ENCODE results near the gene MSL2.
A peak's percentile ranks its signal among the peaks of the same experiment; 100 is the strongest.
"Not testable (repeated sequence)": the region's sequence is repeated elsewhere in the genome, so short reads cannot be mapped to it uniquely, and the experiment has no call there.

MSL2 gene

GRCh38 chr3:136186344-136186743 is 9.8 kb downstream of the MSL2 start:
- TF ChIP-seq POLR2AphosphoS5 (IDR thresholded peaks at IDR 0.05; ENCODE audit: borderline replicate concordance, low read depth, low read length) = no peak
- TF ChIP-seq FOXP2 (optimal IDR thresholded peaks at IDR 0.05; ENCODE audit: control extremely low read depth, extremely low read length, insufficient read depth) = no peak
- TF ChIP-seq EZH2 (IDR thresholded peaks at IDR 0.05) = no peak
- DNase-seq (ENCODE audit: low read depth, low spot score) = no peak
- H3K9me3 ChIP-seq (ENCODE audit: low read depth, low read length) = 0 out of 2 replicates have a peak, but pooled peaks cover 3% of the 10 kb centered on the region
- no peak overlapping the region for H3K9ac ChIP-seq (ENCODE audit: insufficient read length)
- no peak overlapping the region for H3K27ac ChIP-seq
- H3K4me3 ChIP-seq = no peak overlapping the region
- H3K36me3 ChIP-seq (ENCODE audit: insufficient read depth, low read length) = peaks cover 16% of the 10 kb centered on the region

- no peak for DNase-seq (ENCODE audit: low read depth, low spot score)
- H3K27ac ChIP-seq = no peak overlapping the region
- H3K9ac ChIP-seq (ENCODE audit: insufficient read length) = no peak overlapping the region
- TF ChIP-seq FOXP2 (optimal IDR thresholded peaks at IDR 0.05; ENCODE audit: control extremely low read depth, extremely low read length, insufficient read depth) = no peak
- no peak for TF ChIP-seq POLR2AphosphoS5 (IDR thresholded peaks at IDR 0.05; ENCODE audit: borderline replicate concordance, low read depth, low read length)
- 0 out of 2 replicates have a peak, but pooled peaks cover 3% of the 10 kb centered on the region for H3K9me3 ChIP-seq (ENCODE audit: low read depth, low read length)
- 0 out of 2 replicates have a peak, but pooled peaks cover 4% of the 10 kb centered on the region for H3K36me3 ChIP-seq (ENCODE audit: insufficient read depth, low read length)
- no peak overlapping the region for H3K4me3 ChIP-seq
These were observed 11.4 kb downstream of the MSL2 start for GRCh38 chr3:136184703-136185102.

- Histone ChIP-seq H3K4me3 (no peak overlapping the region), H3K36me3 (ENCODE audit: insufficient read depth, low read length) (0 out of 2 replicates have a peak, but pooled peaks cover 4% of the 10 kb centered on the region), H3K27ac (no peak overlapping the region), H3K9ac (ENCODE audit: insufficient read length) (no peak overlapping the region), H3K9me3 (ENCODE audit: low read depth, low read length) (0 out of 2 replicates have a peak, but pooled peaks cover 3% of the 10 kb centered on the region)
- TF ChIP-seq FOXP2 (optimal IDR thresholded peaks at IDR 0.05; ENCODE audit: control extremely low read depth, extremely low read length, insufficient read depth) (no peak), EZH2 (IDR thresholded peaks at IDR 0.05) (no peak), POLR2AphosphoS5 (IDR thresholded peaks at IDR 0.05; ENCODE audit: borderline replicate concordance, low read depth, low read length) (no peak)
- DNase-seq (ENCODE audit: low read depth, low spot score) = no peak
These were observed 14.4 kb downstream of the MSL2 start for GRCh38 chr3:136181741-136182140.

- no peak overlapping the region for H3K4me3 ChIP-seq
- no peak overlapping the region for H3K27ac ChIP-seq
- 0 out of 2 replicates have a peak, but pooled peaks cover 6% of the 10 kb centered on the region for H3K36me3 ChIP-seq (ENCODE audit: insufficient read depth, low read length)
- no peak for DNase-seq (ENCODE audit: low read depth, low spot score)
- no peaks in the 10 kb centered on the region for H3K9me3 ChIP-seq (ENCODE audit: low read depth, low read length)
- no peak overlapping the region for H3K9ac ChIP-seq (ENCODE audit: insufficient read length)
- TF ChIP-seq FOXP2 (optimal IDR thresholded peaks at IDR 0.05; ENCODE audit: control extremely low read depth, extremely low read length, insufficient read depth) (no peak), POLR2AphosphoS5 (IDR thresholded peaks at IDR 0.05; ENCODE audit: borderline replicate concordance, low read depth, low read length) (no peak; the same call in 1 of the 2 replicates), EZH2 (IDR thresholded peaks at IDR 0.05) (no peak)
These were observed 18.3 kb downstream of the MSL2 start for GRCh38 chr3:136177876-136178275.

DNA sequence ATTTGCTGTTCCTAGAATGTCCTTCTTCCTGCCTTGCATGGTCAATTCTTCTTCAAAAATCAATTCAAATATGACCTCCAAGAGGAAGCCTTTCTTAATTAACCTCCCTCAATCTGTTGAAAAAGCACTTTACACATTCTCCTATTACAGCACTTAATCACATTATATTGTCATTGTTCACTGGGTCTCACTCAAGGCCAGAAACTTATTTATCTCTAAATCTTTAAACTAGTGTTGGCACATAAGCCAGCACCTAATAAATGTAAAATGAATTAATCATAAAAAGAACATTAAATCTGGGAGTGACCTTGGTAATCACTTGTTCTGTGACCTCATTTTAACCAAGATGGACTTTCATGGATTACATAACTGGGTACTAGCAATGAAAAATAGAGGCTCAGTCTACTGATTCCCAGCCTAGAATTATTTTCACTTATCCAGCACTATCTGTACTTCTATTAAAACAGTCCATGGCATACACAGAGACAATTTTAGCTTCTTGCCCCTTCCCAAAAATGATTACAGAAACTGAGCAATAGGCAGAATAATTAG is 22.1 kb downstream of the MSL2 start:
- H3K27ac ChIP-seq = no peak overlapping the region
- H3K9me3 ChIP-seq (ENCODE audit: low read depth, low read length) = no peaks in the 10 kb centered on the region
- no peak for TF ChIP-seq EZH2 (IDR thresholded peaks at IDR 0.05)
- no peak for TF ChIP-seq POLR2AphosphoS5 (IDR thresholded peaks at IDR 0.05; ENCODE audit: borderline replicate concordance, low read depth, low read length)
- no peak for TF ChIP-seq FOXP2 (optimal IDR thresholded peaks at IDR 0.05; ENCODE audit: control extremely low read depth, extremely low read length, insufficient read depth)

GRCh38 chr3:136171097-136171542 is 25.0 kb downstream of the MSL2 start:
- Histone ChIP-seq H3K36me3 (ENCODE audit: insufficient read depth, low read length) (peaks cover 19% of the 10 kb centered on the region; the same call in 1 of the 2 replicates), H3K9ac (ENCODE audit: insufficient read length) (no peak overlapping the region), H3K9me3 (ENCODE audit: low read depth, low read length) (no peaks in the 10 kb centered on the region), H3K4me3 (no peak overlapping the region), H3K27ac (no peak overlapping the region)
- DNase-seq (ENCODE audit: low read depth, low spot score) = no peak
- TF ChIP-seq FOXP2 (optimal IDR thresholded peaks at IDR 0.05; ENCODE audit: control extremely low read depth, extremely low read length, insufficient read depth) = no peak
- TF ChIP-seq POLR2AphosphoS5 (IDR thresholded peaks at IDR 0.05; ENCODE audit: borderline replicate concordance, low read depth, low read length) = no peak
- no peak for TF ChIP-seq EZH2 (IDR thresholded peaks at IDR 0.05)

More for the DNA sequence above, 22.1 kb downstream of the MSL2 start:
- Histone ChIP-seq H3K36me3 (ENCODE audit: insufficient read depth, low read length) (0 out of 2 replicates have a peak, but pooled peaks cover 6% of the 10 kb centered on the region), H3K4me3 (no peak overlapping the region), H3K9ac (ENCODE audit: insufficient read length) (no peak overlapping the region)
- DNase-seq (ENCODE audit: low read depth, low spot score) = no peak

- not testable (repeated sequence) for H3K4me3 ChIP-seq; H3K9ac ChIP-seq (ENCODE audit: insufficient read length); DNase-seq (ENCODE audit: low read depth, low spot score); H3K9me3 ChIP-seq (ENCODE audit: low read depth, low read length); H3K27ac ChIP-seq
- peaks cover 13% of the 10 kb centered on the region; the same call in 1 of the 2 replicates for H3K36me3 ChIP-seq (ENCODE audit: insufficient read depth, low read length)
These were observed 27.9 kb downstream of the MSL2 start for GRCh38 chr3:136168236-136168635.

GRCh38 chr3:136166507-136166906 is 29.6 kb downstream of the MSL2 start:
- DNase-seq (ENCODE audit: low read depth, low spot score) = no peak
- Histone ChIP-seq H3K4me3 (0 out of 2 replicates have a peak overlapping the region, but pooled peaks have one; percentile 11), H3K27ac (no peak overlapping the region; the same call in 1 of the 2 replicates), H3K36me3 (ENCODE audit: insufficient read depth, low read length) (peaks cover 21% of the 10 kb centered on the region), H3K9ac (ENCODE audit: insufficient read length) (no peak overlapping the region), H3K9me3 (ENCODE audit: low read depth, low read length) (no peaks in the 10 kb centered on the region)
- TF ChIP-seq FOXP2 (optimal IDR thresholded peaks at IDR 0.05; ENCODE audit: control extremely low read depth, extremely low read length, insufficient read depth) (no peak), POLR2AphosphoS5 (IDR thresholded peaks at IDR 0.05; ENCODE audit: borderline replicate concordance, low read depth, low read length) (no peak), EZH2 (IDR thresholded peaks at IDR 0.05) (no peak)

DNA sequence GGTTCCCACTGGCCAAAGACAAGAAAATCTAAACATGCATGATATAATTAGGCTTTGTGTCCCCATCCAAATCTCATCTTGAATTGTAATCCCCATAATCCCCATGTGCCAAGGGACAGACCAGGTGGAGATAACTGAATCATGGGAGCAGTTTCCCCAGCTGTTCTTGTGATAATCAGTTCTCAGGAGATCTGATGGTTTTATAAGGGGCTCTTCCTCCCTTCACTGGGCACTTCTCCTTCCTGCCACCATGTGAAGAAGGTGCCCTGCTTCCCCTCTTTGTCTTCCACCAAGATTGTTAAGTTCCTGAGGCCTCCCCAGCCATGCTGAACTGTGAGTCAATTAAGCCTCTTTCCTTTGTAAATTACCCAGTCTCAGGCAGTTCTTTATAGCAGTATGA is 32.5 kb downstream of the MSL2 start:
- not testable (repeated sequence) for H3K9ac ChIP-seq (ENCODE audit: insufficient read length); DNase-seq (ENCODE audit: low read depth, low spot score)

More for the DNA sequence above, 32.5 kb downstream of the MSL2 start:
- H3K36me3 ChIP-seq (ENCODE audit: insufficient read depth, low read length) = peaks cover 29% of the 10 kb centered on the region
- not testable (repeated sequence) for H3K9me3 ChIP-seq (ENCODE audit: low read depth, low read length); H3K27ac ChIP-seq; H3K4me3 ChIP-seq
